ENCODE measurements around the gene BMPR2.
"Not testable (repeated sequence)": the region's sequence is repeated elsewhere in the genome, so short reads cannot be mapped to it uniquely, and the experiment has no call there.

The BMPR2 gene

GRCh38 chr2:202425036-202425435 lies 48.9 kb downstream of the BMPR2 start:
- 93% methylated on average over 5 of the region's 5 CpGs for WGBS
- Histone ChIP-seq H3K36me3 (ENCODE audit: insufficient read depth, low read length) (no peaks in the 10 kb centered on the region), H3K4me3 (ENCODE audit: low read length) (no peak overlapping the region), H3K27me3 (ENCODE audit: insufficient read depth, low read length) (no peaks in the 10 kb centered on the region), H3K9ac (ENCODE audit: low read depth, low read length) (no peak overlapping the region), H3K27ac (ENCODE audit: low read depth, low read length) (no peak overlapping the region), H3K9me3 (ENCODE audit: insufficient read depth, low read depth, low read length) (no peaks in the 10 kb centered on the region), H3K4me1 (ENCODE audit: insufficient read depth, low read length) (peaks cover 8% of the 10 kb centered on the region)

DNA sequence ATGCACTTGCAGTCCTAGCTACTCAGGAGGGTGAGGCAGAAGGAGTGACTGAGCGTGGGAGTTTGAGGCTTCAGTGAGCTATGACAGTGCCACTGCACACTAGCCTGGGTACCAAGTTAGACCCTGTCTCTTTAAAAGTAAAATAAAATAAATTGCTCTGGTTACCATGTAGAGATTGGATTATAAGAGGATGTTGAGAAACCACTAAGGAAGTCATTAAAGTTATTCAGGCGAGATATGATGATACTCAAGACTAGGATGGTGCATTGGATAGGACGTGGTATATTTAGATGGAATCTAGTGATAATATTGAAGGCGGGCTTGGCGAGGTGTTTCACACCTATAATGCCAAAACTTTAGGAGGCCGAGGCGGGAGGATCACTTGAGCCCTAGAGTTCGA lies 50.6 kb downstream of the BMPR2 start:
- H3K27me3 ChIP-seq (ENCODE audit: insufficient read depth, low read length), result no peaks in the 10 kb centered on the region
- no peak overlapping the region for H3K9ac ChIP-seq (ENCODE audit: low read depth, low read length)
- no peak overlapping the region for H3K27ac ChIP-seq (ENCODE audit: low read depth, low read length)
- H3K4me1 ChIP-seq (ENCODE audit: insufficient read depth, low read length), result no peaks in the 10 kb centered on the region
- H3K9me3 ChIP-seq (ENCODE audit: insufficient read depth, low read depth, low read length), result no peaks in the 10 kb centered on the region
- H3K4me3 ChIP-seq (ENCODE audit: low read length), result no peak overlapping the region
- 95% methylated on average over 8 of the region's 8 CpGs for WGBS
- H3K36me3 ChIP-seq (ENCODE audit: insufficient read depth, low read length), result no peaks in the 10 kb centered on the region

GRCh38 chr2:202429164-202429980 lies 53.2 kb downstream of the BMPR2 start:
- 94% methylated on average over 5 of the region's 6 CpGs for WGBS
- H3K9ac ChIP-seq (ENCODE audit: low read depth, low read length), result no peak overlapping the region
- no peaks in the 10 kb centered on the region for H3K27me3 ChIP-seq (ENCODE audit: insufficient read depth, low read length)
- no peak overlapping the region for H3K4me3 ChIP-seq (ENCODE audit: low read length)
- no peaks in the 10 kb centered on the region for H3K36me3 ChIP-seq (ENCODE audit: insufficient read depth, low read length)
- H3K4me1 ChIP-seq (ENCODE audit: insufficient read depth, low read length), result no peaks in the 10 kb centered on the region
- no peak overlapping the region for H3K27ac ChIP-seq (ENCODE audit: low read depth, low read length)
- no peaks in the 10 kb centered on the region for H3K9me3 ChIP-seq (ENCODE audit: insufficient read depth, low read depth, low read length)

- Histone ChIP-seq H3K27ac (ENCODE audit: low read depth, low read length) (no peak overlapping the region), H3K27me3 (ENCODE audit: insufficient read depth, low read length) (no peaks in the 10 kb centered on the region), H3K9ac (ENCODE audit: low read depth, low read length) (no peak overlapping the region), H3K4me3 (ENCODE audit: low read length) (no peak overlapping the region), H3K36me3 (ENCODE audit: insufficient read depth, low read length) (no peaks in the 10 kb centered on the region), H3K4me1 (ENCODE audit: insufficient read depth, low read length) (no peaks in the 10 kb centered on the region), H3K9me3 (ENCODE audit: insufficient read depth, low read depth, low read length) (no peaks in the 10 kb centered on the region)
- 100% methylated on average over 2 of the region's 2 CpGs for WGBS
Measured at GRCh38 chr2:202432776-202433175, 56.6 kb downstream of the BMPR2 start.

- Histone ChIP-seq H3K9ac (ENCODE audit: low read depth, low read length) (no peak overlapping the region), H3K36me3 (ENCODE audit: insufficient read depth, low read length) (no peaks in the 10 kb centered on the region), H3K27me3 (ENCODE audit: insufficient read depth, low read length) (no peaks in the 10 kb centered on the region), H3K4me1 (ENCODE audit: insufficient read depth, low read length) (0 out of 2 replicates have a peak, but pooled peaks cover 4% of the 10 kb centered on the region), H3K4me3 (ENCODE audit: low read length) (no peak overlapping the region), H3K27ac (ENCODE audit: low read depth, low read length) (no peak overlapping the region), H3K9me3 (ENCODE audit: insufficient read depth, low read depth, low read length) (no peaks in the 10 kb centered on the region)
- WGBS, result 84% methylated on average over 1 of the region's 1 CpG
Measured at GRCh38 chr2:202434472-202434871, 58.3 kb downstream of the BMPR2 start.

- WGBS, result 90% methylated on average over 3 of the region's 3 CpGs
- Histone ChIP-seq H3K36me3 (ENCODE audit: insufficient read depth, low read length) (no peaks in the 10 kb centered on the region), H3K27ac (ENCODE audit: low read depth, low read length) (no peak overlapping the region), H3K27me3 (ENCODE audit: insufficient read depth, low read length) (no peaks in the 10 kb centered on the region), H3K4me1 (ENCODE audit: insufficient read depth, low read length) (0 out of 2 replicates have a peak, but pooled peaks cover 4% of the 10 kb centered on the region), H3K9ac (ENCODE audit: low read depth, low read length) (no peak overlapping the region), H3K9me3 (ENCODE audit: insufficient read depth, low read depth, low read length) (no peaks in the 10 kb centered on the region), H3K4me3 (ENCODE audit: low read length) (no peak overlapping the region)
Measured at GRCh38 chr2:202436626-202437025, 60.5 kb downstream of the BMPR2 start.

GRCh38 chr2:202440117-202440516 lies 64.0 kb downstream of the BMPR2 start:
- H3K27ac ChIP-seq (ENCODE audit: low read depth, low read length); H3K9me3 ChIP-seq (ENCODE audit: insufficient read depth, low read depth, low read length); H3K36me3 ChIP-seq (ENCODE audit: insufficient read depth, low read length); H3K4me3 ChIP-seq (ENCODE audit: low read length); H3K4me1 ChIP-seq (ENCODE audit: insufficient read depth, low read length); H3K27me3 ChIP-seq (ENCODE audit: insufficient read depth, low read length); H3K9ac ChIP-seq (ENCODE audit: low read depth, low read length): not testable (repeated sequence)
- 98% methylated on average over 24 of the region's 24 CpGs for WGBS

- 0 out of 2 replicates have a peak, but pooled peaks cover 4% of the 10 kb centered on the region for H3K4me1 ChIP-seq (ENCODE audit: insufficient read depth, low read length)
- 93% methylated on average over 2 of the region's 2 CpGs for WGBS
- no peak overlapping the region for H3K9ac ChIP-seq (ENCODE audit: low read depth, low read length)
- H3K36me3 ChIP-seq (ENCODE audit: insufficient read depth, low read length), result no peaks in the 10 kb centered on the region
- no peak overlapping the region for H3K4me3 ChIP-seq (ENCODE audit: low read length)
- no peaks in the 10 kb centered on the region for H3K27me3 ChIP-seq (ENCODE audit: insufficient read depth, low read length)
- H3K27ac ChIP-seq (ENCODE audit: low read depth, low read length), result no peak overlapping the region
- H3K9me3 ChIP-seq (ENCODE audit: insufficient read depth, low read depth, low read length), result no peaks in the 10 kb centered on the region
Measured at GRCh38 chr2:202442882-202443281, 66.8 kb downstream of the BMPR2 start.

GRCh38 chr2:202444000-202444399 lies 67.9 kb downstream of the BMPR2 start:
- H3K9me3 ChIP-seq (ENCODE audit: insufficient read depth, low read depth, low read length), result no peaks in the 10 kb centered on the region
- 98% methylated on average over 3 of the region's 4 CpGs for WGBS
- no peak overlapping the region for H3K27ac ChIP-seq (ENCODE audit: low read depth, low read length)
- H3K36me3 ChIP-seq (ENCODE audit: insufficient read depth, low read length), result no peaks in the 10 kb centered on the region
- H3K27me3 ChIP-seq (ENCODE audit: insufficient read depth, low read length), result no peaks in the 10 kb centered on the region
- no peak overlapping the region for H3K4me3 ChIP-seq (ENCODE audit: low read length)
- H3K9ac ChIP-seq (ENCODE audit: low read depth, low read length), result no peak overlapping the region
- H3K4me1 ChIP-seq (ENCODE audit: insufficient read depth, low read length), result no peaks in the 10 kb centered on the region

GRCh38 chr2:202449344-202449743 lies 73.2 kb downstream of the BMPR2 start:
- WGBS, result 97% methylated on average over 3 of the region's 3 CpGs
- Histone ChIP-seq H3K4me3 (ENCODE audit: low read length) (no peak overlapping the region), H3K27ac (ENCODE audit: low read depth, low read length) (no peak overlapping the region), H3K27me3 (ENCODE audit: insufficient read depth, low read length) (no peaks in the 10 kb centered on the region), H3K4me1 (ENCODE audit: insufficient read depth, low read length) (no peaks in the 10 kb centered on the region), H3K9ac (ENCODE audit: low read depth, low read length) (no peak overlapping the region), H3K36me3 (ENCODE audit: insufficient read depth, low read length) (peaks cover 3% of the 10 kb centered on the region; the same call in 1 of the 2 replicates), H3K9me3 (ENCODE audit: insufficient read depth, low read depth, low read length) (no peaks in the 10 kb centered on the region)

GRCh38 chr2:202450785-202451184 lies 74.7 kb downstream of the BMPR2 start:
- no peaks in the 10 kb centered on the region for H3K27me3 ChIP-seq (ENCODE audit: insufficient read depth, low read length)
- H3K9ac ChIP-seq (ENCODE audit: low read depth, low read length), result no peak overlapping the region
- no peaks in the 10 kb centered on the region for H3K9me3 ChIP-seq (ENCODE audit: insufficient read depth, low read depth, low read length)
- H3K4me3 ChIP-seq (ENCODE audit: low read length), result no peak overlapping the region
- H3K36me3 ChIP-seq (ENCODE audit: insufficient read depth, low read length), result peaks cover 3% of the 10 kb centered on the region; the same call in 1 of the 2 replicates
- H3K4me1 ChIP-seq (ENCODE audit: insufficient read depth, low read length), result no peaks in the 10 kb centered on the region
- H3K27ac ChIP-seq (ENCODE audit: low read depth, low read length), result no peak overlapping the region
